SK-N-SH (cell line): ENCODE measurements around the gene CAVIN1.

Source experiments
- CHD2 ChIP-seq: fragments of 150-350 bp; IDR thresholded peaks from 2 replicates; pipeline ENCODE4 v1.6.1; 2018; ENCODE audit warnings: low read length; ENCODE audit not compliant: partially characterized antibody
- CTCF ChIP-seq: fragments of 200-600 bp; sonication (generic); IDR thresholded peaks from 2 replicates; pipeline ENCODE4 v1.6.1; 2017; ENCODE audit warnings: antibody characterized with exemption, mild to moderate bottlenecking, moderate library complexity
- EP300 ChIP-seq, 2 experiments: IDR thresholded peaks; 2 replicates each; pipeline versions ENCODE4 v1.4.0 to v1.6.1; 2012; ENCODE audit warnings: borderline replicate concordance in 1 of 2, low read depth in 1 of 2, low read length in 1 of 2
- EZH2phosphoT487 ChIP-seq: fragments of 200-600 bp; sonication (generic); IDR thresholded peaks from 2 replicates; pipeline ENCODE4 v1.6.1; 2017; ENCODE audit warnings: low read depth, mixed run types, mild to moderate bottlenecking, antibody characterized with exemption, moderate library complexity, borderline replicate concordance
- FOXM1 ChIP-seq: IDR thresholded peaks from 2 replicates; pipeline ENCODE4 v1.4.0; 2012; ENCODE audit warnings: low read depth, mild to moderate bottlenecking
- GABPA ChIP-seq: IDR thresholded peaks from 2 replicates; pipeline ENCODE4 v1.4.0; 2012; ENCODE audit warnings: low read depth, mild to moderate bottlenecking
- MXI1 ChIP-seq: IDR thresholded peaks from 2 replicates; pipeline ENCODE4 v1.6.1; 2012; ENCODE audit warnings: mild to moderate bottlenecking, low read depth, low read length, improper control_type of control experiment
- NFIC ChIP-seq: IDR thresholded peaks from 2 replicates; pipeline ENCODE4 v1.4.0; 2012; ENCODE audit warnings: borderline replicate concordance
- POLR2AphosphoS5 ChIP-seq: IDR thresholded peaks from 2 replicates; pipeline ENCODE4 v1.6.1; 2012; ENCODE audit warnings: low read depth, low read length
- RCOR1 ChIP-seq: fragments of 150-350 bp; IDR thresholded peaks from 2 replicates; pipeline ENCODE4 v1.6.1; 2017; ENCODE audit warnings: antibody characterized with exemption, low read length
- RFX5 ChIP-seq: IDR thresholded peaks from 2 replicates; pipeline ENCODE4 v1.6.1; 2012; ENCODE audit warnings: mild to moderate bottlenecking, improper control_type of control experiment, low read length
- SMC3 ChIP-seq: IDR thresholded peaks from 2 replicates; pipeline ENCODE4 v1.6.1; 2012; ENCODE audit warnings: low read depth, low read length, improper control_type of control experiment
- TAF1 ChIP-seq: IDR thresholded peaks from 2 replicates; pipeline ENCODE4 v1.6.1; 2012; ENCODE audit warnings: low read depth, mild to moderate bottlenecking, low read length, moderate library complexity, borderline replicate concordance
- YY1 ChIP-seq: IDR thresholded peaks from 2 replicates; pipeline ENCODE4 v1.4.0; 2012; ENCODE audit warnings: low read depth, mild to moderate bottlenecking

GRCh38 chr17:42408061-42408460 is 15.0 kb downstream of the CAVIN1 start:
- TF ChIP-seq TAF1 (no peak), CTCF (no peak), YY1 (no peak), SMC3 (no peak), EP300 (IDR thresholded peaks at IDR 0.05; ENCODE audit: borderline replicate concordance in 1 of 2, low read depth in 1 of 2, low read length in 1 of 2) (no peak), CHD2 (no peak), RFX5 (no peak), EZH2phosphoT487 (no peak), RCOR1 (no peak), FOXM1 (no peak), GABPA (no peak), POLR2AphosphoS5 (no peak), MXI1 (no peak), NFIC (no peak)
